ENCODE measurements around the gene PLA2G1B. TPM values are rescaled to one million over a fixed set of nuclear protein-coding genes. Genes with fewer than 3 reads are reported as not detected.

PLA2G1B gene
- total and polyA plus RNA-seq, 4 experiments from 2014 or later, result 0.99 TPM; not detected in 3

GRCh38 chr12:120358412-120359100, 31.0 kb upstream of the PLA2G1B start:
- ChIA-PET CTCF (ENCODE audit: partially characterized antibody) (interaction anchor here (1.0 to 2.2 kb wide), 2 partner anchors 73 to 291 kb away, joined by 3 to 7 read pairs; no protein-coding TSS in a partner anchor), POLR2A (ENCODE audit: partially characterized antibody) (no interaction called here)
- Mint-ChIP-seq H3K27ac (no peak overlapping the region), H3K4me1 (peaks cover 0 to 1% (median 0%) of the 10 kb centered on the region in 4 donors), H3K9me3 (no peaks in the 10 kb centered on the region), H3K4me3 (no peak overlapping the region), H3K36me3 (no peaks in the 10 kb centered on the region), H3K27me3 (peaks cover 20 to 42% of the 10 kb centered on the region in 2 donors)
- intact Hi-C loops (cut with micrococcal nuclease), result no loop called here
- Histone ChIP-seq H3K36me3 (ENCODE audit: insufficient read depth, low read length) (no peaks in the 10 kb centered on the region), H3K4me3 (ENCODE audit: low read length in 2 of 2) (no peak overlapping the region), H3K4me1 (ENCODE audit: insufficient read depth, low read length) (no peaks in the 10 kb centered on the region), H3K27me3 (ENCODE audit: insufficient read depth, low read length) (peaks cover 8% of the 10 kb centered on the region), H3K27ac (ENCODE audit: low read depth, low read length) (no peak overlapping the region), H3K9me3 (ENCODE audit: control insufficient read depth in 1 of 2, low read length in 2 of 2) (no peaks in the 10 kb centered on the region)
- no peak for DNase-seq

- Mint-ChIP-seq H3K27ac (no peak overlapping the region), H3K4me1 (peaks cover 0 to 1% (median 0%) of the 10 kb centered on the region in 4 donors), H3K27me3 (peaks cover 11 to 31% of the 10 kb centered on the region in 2 donors), H3K36me3 (no peaks in the 10 kb centered on the region), H3K9me3 (no peaks in the 10 kb centered on the region), H3K4me3 (no peak overlapping the region)
- ChIA-PET POLR2A (ENCODE audit: partially characterized antibody) (interaction anchor here (1.1 kb wide), 1 partner anchor 73 kb away, joined by 3 read pairs; no protein-coding TSS in a partner anchor), CTCF (ENCODE audit: partially characterized antibody) (interaction anchor here (0.6 to 2.2 kb wide), 15 partner anchors 8 to 292 kb away, joined by 3 to 9 read pairs (median 3); partner anchors contain the start of gene DYNLL1)
- intact Hi-C loops (cut with micrococcal nuclease), result loop anchor here (2.0 kb wide), 1 partner anchor 32 kb away; no protein-coding TSS in a partner anchor
- DNase-seq, result no peak
- Histone ChIP-seq H3K9me3 (ENCODE audit: control insufficient read depth in 1 of 2, low read length in 2 of 2) (no peaks in the 10 kb centered on the region), H3K36me3 (ENCODE audit: insufficient read depth, low read length) (no peaks in the 10 kb centered on the region), H3K27ac (ENCODE audit: low read depth, low read length) (no peak overlapping the region), H3K4me3 (ENCODE audit: low read length in 2 of 2) (no peak overlapping the region), H3K27me3 (ENCODE audit: insufficient read depth, low read length) (no peaks in the 10 kb centered on the region), H3K4me1 (ENCODE audit: insufficient read depth, low read length) (no peaks in the 10 kb centered on the region)
Observed at GRCh38 chr12:120357104-120357503, 29.5 kb upstream of the PLA2G1B start.

- CTCF ChIA-PET (ENCODE audit: partially characterized antibody), result interaction anchor here (0.6 to 2.2 kb wide), 15 partner anchors 8 to 293 kb away, joined by 3 to 9 read pairs (median 3); partner anchors contain the start of gene DYNLL1
- H3K27ac Mint-ChIP-seq, result peak overlapping the region in 1 of 7 donors; percentile 57
- no peak overlapping the region for H3K4me3 ChIP-seq (ENCODE audit: low read length in 2 of 2)
- no peaks in the 10 kb centered on the region for H3K36me3 ChIP-seq (ENCODE audit: insufficient read depth, low read length)
- peaks cover 0 to 1% (median 0%) of the 10 kb centered on the region in 4 donors for H3K4me1 Mint-ChIP-seq
- no peaks in the 10 kb centered on the region for H3K27me3 ChIP-seq (ENCODE audit: insufficient read depth, low read length)
- H3K27ac ChIP-seq (ENCODE audit: low read depth, low read length), result no peak overlapping the region
- POLR2A ChIA-PET (ENCODE audit: partially characterized antibody), result interaction anchor here (1.1 kb wide), 1 partner anchor 74 kb away, joined by 3 read pairs; no protein-coding TSS in a partner anchor
- peaks cover 9 to 30% of the 10 kb centered on the region in 2 donors for H3K27me3 Mint-ChIP-seq
- intact Hi-C loops (cut with micrococcal nuclease), result loop anchor here (1.0 to 2.0 kb wide), 5 partner anchors 32 to 293 kb away; partner anchors contain the start of gene DYNLL1
- peak; percentile 59 to 66 (median 63) for DNase-seq
- no peaks in the 10 kb centered on the region for H3K4me1 ChIP-seq (ENCODE audit: insufficient read depth, low read length)
- no peak overlapping the region for H3K4me3 Mint-ChIP-seq
- H3K9me3 ChIP-seq (ENCODE audit: control insufficient read depth in 1 of 2, low read length in 2 of 2), result no peaks in the 10 kb centered on the region
- H3K9me3 Mint-ChIP-seq, result no peaks in the 10 kb centered on the region
- H3K36me3 Mint-ChIP-seq, result no peaks in the 10 kb centered on the region
Observed at GRCh38 chr12:120356567-120357030, 29.0 kb upstream of the PLA2G1B start.

- no peak overlapping the region for H3K27ac ChIP-seq (ENCODE audit: low read depth, low read length)
- H3K27ac Mint-ChIP-seq, result no peak overlapping the region
- H3K27me3 ChIP-seq (ENCODE audit: insufficient read depth, low read length), result no peaks in the 10 kb centered on the region
- no peak for DNase-seq
- H3K9me3 ChIP-seq (ENCODE audit: control insufficient read depth in 1 of 2, low read length in 2 of 2), result no peaks in the 10 kb centered on the region
- no peaks in the 10 kb centered on the region for H3K36me3 ChIP-seq (ENCODE audit: insufficient read depth, low read length)
- POLR2A ChIA-PET (ENCODE audit: partially characterized antibody), result no interaction called here
- no peaks in the 10 kb centered on the region for H3K36me3 Mint-ChIP-seq
- peaks cover 8 to 14% of the 10 kb centered on the region in 2 donors for H3K27me3 Mint-ChIP-seq
- H3K4me1 Mint-ChIP-seq, result peaks cover 0 to 1% (median 0%) of the 10 kb centered on the region in 4 donors
- CTCF ChIA-PET (ENCODE audit: partially characterized antibody), result interaction anchor here (1.1 to 2.2 kb wide), 4 partner anchors 13 to 126 kb away, joined by 3 to 14 read pairs (median 6); no protein-coding TSS in a partner anchor
- no peak overlapping the region for H3K4me3 Mint-ChIP-seq
- no peak overlapping the region for H3K4me3 ChIP-seq (ENCODE audit: low read length in 2 of 2)
- no peaks in the 10 kb centered on the region for H3K9me3 Mint-ChIP-seq
- no peaks in the 10 kb centered on the region for H3K4me1 ChIP-seq (ENCODE audit: insufficient read depth, low read length)
- intact Hi-C loops (cut with micrococcal nuclease), result no loop called here
Observed at GRCh38 chr12:120353556-120354317, 26.2 kb upstream of the PLA2G1B start.

GRCh38 chr12:120353136-120353535, 25.6 kb upstream of the PLA2G1B start:
- Mint-ChIP-seq H3K27ac (no peak overlapping the region), H3K36me3 (no peaks in the 10 kb centered on the region), H3K27me3 (peaks cover 8 to 12% of the 10 kb centered on the region in 2 donors), H3K4me3 (no peak overlapping the region), H3K4me1 (peaks cover 0 to 1% (median 0%) of the 10 kb centered on the region in 4 donors), H3K9me3 (no peaks in the 10 kb centered on the region)
- Histone ChIP-seq H3K9me3 (ENCODE audit: control insufficient read depth in 1 of 2, low read length in 2 of 2) (no peaks in the 10 kb centered on the region), H3K27ac (ENCODE audit: low read depth, low read length) (no peak overlapping the region), H3K4me3 (ENCODE audit: low read length in 2 of 2) (no peak overlapping the region), H3K36me3 (ENCODE audit: insufficient read depth, low read length) (no peaks in the 10 kb centered on the region), H3K4me1 (ENCODE audit: insufficient read depth, low read length) (no peaks in the 10 kb centered on the region), H3K27me3 (ENCODE audit: insufficient read depth, low read length) (no peaks in the 10 kb centered on the region)
- intact Hi-C loops (cut with micrococcal nuclease), result no loop called here
- CTCF ChIA-PET (ENCODE audit: partially characterized antibody), result interaction anchor here (1.1 to 1.9 kb wide), 3 partner anchors 13 to 125 kb away, joined by 3 to 9 read pairs (median 4); no protein-coding TSS in a partner anchor
- no peak for DNase-seq
- POLR2A ChIA-PET (ENCODE audit: partially characterized antibody), result no interaction called here

GRCh38 chr12:120352117-120352516, 24.5 kb upstream of the PLA2G1B start:
- ChIA-PET POLR2A (ENCODE audit: partially characterized antibody) (no interaction called here), CTCF (ENCODE audit: partially characterized antibody) (no interaction called here)
- Mint-ChIP-seq H3K4me1 (peaks cover 0 to 1% (median 0%) of the 10 kb centered on the region in 4 donors), H3K36me3 (no peaks in the 10 kb centered on the region), H3K27ac (no peak overlapping the region), H3K4me3 (no peak overlapping the region), H3K27me3 (peaks cover 7 to 8% of the 10 kb centered on the region in 2 donors), H3K9me3 (no peaks in the 10 kb centered on the region)
- H3K9me3 ChIP-seq (ENCODE audit: control insufficient read depth in 1 of 2, low read length in 2 of 2), result no peaks in the 10 kb centered on the region
- no peaks in the 10 kb centered on the region for H3K4me1 ChIP-seq (ENCODE audit: insufficient read depth, low read length)
- intact Hi-C loops (cut with micrococcal nuclease), result no loop called here
- no peak for DNase-seq
- no peaks in the 10 kb centered on the region for H3K27me3 ChIP-seq (ENCODE audit: insufficient read depth, low read length)
- no peak overlapping the region for H3K4me3 ChIP-seq (ENCODE audit: low read length in 2 of 2)
- no peaks in the 10 kb centered on the region for H3K36me3 ChIP-seq (ENCODE audit: insufficient read depth, low read length)
- H3K27ac ChIP-seq (ENCODE audit: low read depth, low read length), result no peak overlapping the region

Measured in CD4-positive, alpha-beta memory T cell (primary cell).